OCI-LY7 (cell line): ENCODE results near the gene ACTA2. TPM values are rescaled to one million over a fixed set of nuclear protein-coding genes. Genes with fewer than 3 reads are reported as not detected.

Source experiments
- BruUV-seq: library from RNA; stranded (reverse); fragments of 400-500 nt; replicated peaks from 2 replicates; lab custom pipeline; 2021; lab: Mats Ljungman, UMichigan
- CTCF ChIA-PET: fragments of 300-600 bp; sonication (Branson Sonifier 250); formaldehyde crosslinking; loops from one replicate; lab custom pipeline; 2022; ENCODE audit warnings: antibody characterized with exemption; ENCODE audit not compliant: unreplicated experiment; lab: Charles Lee
- POLR2A ChIA-PET: fragments of 300-600 bp; sonication (Branson Sonifier 250); formaldehyde crosslinking; loops from one replicate; lab custom pipeline; 2022; ENCODE audit warnings: antibody characterized with exemption; lab: Charles Lee
- DNase-seq: peaks from one replicate; pipeline ENCODE4 v3.0.0-alpha.2; 2015; ENCODE audit warnings: low spot score
- H2AFZ ChIP-seq: fragments of 200-600 bp; sonication (generic), shearing (Covaris generic); 2 replicates; pipeline ENCODE4 v1.6.1; 2014; ENCODE audit warnings: mild to moderate bottlenecking, antibody characterized with exemption, low read length, moderate library complexity
- H3K27ac ChIP-seq: fragments of 200-600 bp; sonication (generic); 2 replicates; pipeline ENCODE4 v1.5.1; 2014; ENCODE audit warnings: mixed run types, low read depth, mild to moderate bottlenecking, moderate library complexity, low read length, inconsistent platforms; ENCODE audit not compliant: poor library complexity, severe bottlenecking
- H3K36me3 ChIP-seq: fragments of 200-600 bp; sonication (generic); 2 replicates; pipeline ENCODE4 v1.6.1; 2014; ENCODE audit warnings: mild to moderate bottlenecking, antibody characterized with exemption, low read length, moderate library complexity, mixed read lengths; ENCODE audit not compliant: insufficient read depth
- H3K4me1 ChIP-seq: fragments of 200-600 bp; sonication (generic); 2 replicates; pipeline ENCODE4 v1.5.1; 2014; ENCODE audit warnings: mild to moderate bottlenecking, low read length; ENCODE audit not compliant: insufficient read depth, poor library complexity, severe bottlenecking
- H3K4me2 ChIP-seq: fragments of 200-600 bp; sonication (generic); 2 replicates; pipeline ENCODE4 v1.6.1; 2014; ENCODE audit warnings: mild to moderate bottlenecking, low read length
- H3K4me3 ChIP-seq: fragments of 200-600 bp; sonication (generic); 2 replicates; pipeline ENCODE4 v1.5.1; 2014; ENCODE audit warnings: mild to moderate bottlenecking, low read depth, low read length; ENCODE audit not compliant: poor library complexity, severe bottlenecking
- H3K79me2 ChIP-seq: fragments of 200-600 bp; sonication (generic); 2 replicates; pipeline ENCODE4 v1.6.1; 2016; ENCODE audit warnings: low read depth, mild to moderate bottlenecking, low read length, moderate library complexity, mixed read lengths; ENCODE audit not compliant: insufficient read depth
- H3K9me2 ChIP-seq: fragments of 200-600 bp; sonication (generic); 2 replicates; pipeline ENCODE4 v1.6.1; 2016; ENCODE audit warnings: mild to moderate bottlenecking, low read length, mixed read lengths; ENCODE audit not compliant: insufficient read depth
- H3K9me3 ChIP-seq: fragments of 200-600 bp; sonication (generic); 2 replicates; pipeline ENCODE4 v1.6.1; 2014; ENCODE audit warnings: mild to moderate bottlenecking, mixed run types, low read length, mixed read lengths
- H4K20me1 ChIP-seq: fragments of 200-600 bp; sonication (generic); 2 replicates; pipeline ENCODE4 v1.6.1; 2014; ENCODE audit warnings: mild to moderate bottlenecking, antibody characterized with exemption, low read length, moderate library complexity, mixed read lengths; ENCODE audit not compliant: insufficient read depth
- EZH2phosphoT487 ChIP-seq: fragments of 200-600 bp; sonication (generic); IDR thresholded peaks from 2 replicates; pipeline ENCODE4 v1.6.1; 2018; ENCODE audit warnings: low read depth, borderline replicate concordance, mild to moderate bottlenecking, mixed run types, antibody characterized with exemption, low read length, moderate library complexity, mixed read lengths
- intact Hi-C: fragments of 100-400 bp; cut with micrococcal nuclease; formaldehyde crosslinking; loops from one replicate; pipeline ENCODE4 v1.10.0; 2022; ENCODE audit not compliant: unreplicated experiment
- total RNA-seq, 2 experiments: library from RNA; depleted of rRNA in 1 of 2; stranded (reverse); fragments of >200 nt in 1 of 2; shearing (Covaris generic) in 1 of 2; gene quantifications; 2 replicates each; pipeline ENCODE4 v1.2.3, GENCODE V29; 2014 to 2022
- TF ChIP-seq, protein P1 (sequence below): fragments of 200-600 bp; sonication (generic); conservative IDR thresholded peaks from 2 replicates; pipeline ENCODE4 v1.5.1; 2014; ENCODE audit warnings: mild to moderate bottlenecking, antibody characterized with exemption, low read length, moderate library complexity, mixed read lengths

The ACTA2 gene
- total RNA-seq, 2 experiments from 2014 or later: 1.4 to 3.3 TPM

DNA sequence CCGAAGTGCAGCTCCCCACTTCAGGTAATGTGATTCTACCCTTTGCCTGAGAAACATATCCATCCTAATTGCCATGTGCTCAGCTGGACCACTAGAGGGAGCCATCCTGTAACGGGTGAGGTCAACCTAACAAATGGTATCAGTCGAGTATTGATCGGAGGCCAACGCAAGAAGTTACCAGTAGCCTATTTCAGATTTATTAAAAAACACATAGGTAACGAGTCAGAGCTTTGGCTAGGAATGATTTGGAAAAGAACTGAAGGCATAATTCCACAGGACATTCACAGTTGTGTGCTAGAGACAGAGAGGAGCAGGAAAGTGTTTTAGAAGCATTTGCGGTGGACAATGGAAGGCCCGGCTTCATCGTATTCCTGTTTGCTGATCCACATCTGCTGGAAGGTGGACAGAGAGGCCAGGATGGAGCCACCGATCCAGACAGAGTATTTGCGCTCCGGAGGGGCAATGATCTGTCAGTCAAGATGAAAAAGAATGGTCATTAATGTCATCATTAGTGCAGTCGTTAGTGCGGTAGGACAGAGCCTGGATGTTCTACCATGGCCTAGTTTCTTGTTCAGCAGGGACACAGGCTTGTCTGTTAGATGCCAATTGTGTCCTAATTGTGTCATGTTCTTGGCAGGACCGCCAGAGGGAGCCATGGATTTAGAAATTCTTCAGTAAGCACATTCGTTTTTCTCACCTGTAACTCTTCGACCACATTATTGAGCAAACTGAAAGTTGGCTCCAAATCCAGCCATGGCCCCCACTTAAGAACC lies 17.5 kb downstream of the ACTA2 start:
- Histone ChIP-seq H2AFZ (no peak overlapping the region), H3K9me3 (no peaks in the 10 kb centered on the region), H3K27ac (no peak overlapping the region), H3K36me3 (peaks cover 13% of the 10 kb centered on the region; the same call in 1 of the 2 replicates), H3K4me3 (no peak overlapping the region), H3K4me1 (peaks cover 32% of the 10 kb centered on the region), H4K20me1 (no peaks in the 10 kb centered on the region), H3K79me2 (no peaks in the 10 kb centered on the region), H3K9me2 (no peaks in the 10 kb centered on the region), H3K4me2 (no peak overlapping the region)
- no TSS peak for BruUV-seq
- TF ChIP-seq, protein P1, sequence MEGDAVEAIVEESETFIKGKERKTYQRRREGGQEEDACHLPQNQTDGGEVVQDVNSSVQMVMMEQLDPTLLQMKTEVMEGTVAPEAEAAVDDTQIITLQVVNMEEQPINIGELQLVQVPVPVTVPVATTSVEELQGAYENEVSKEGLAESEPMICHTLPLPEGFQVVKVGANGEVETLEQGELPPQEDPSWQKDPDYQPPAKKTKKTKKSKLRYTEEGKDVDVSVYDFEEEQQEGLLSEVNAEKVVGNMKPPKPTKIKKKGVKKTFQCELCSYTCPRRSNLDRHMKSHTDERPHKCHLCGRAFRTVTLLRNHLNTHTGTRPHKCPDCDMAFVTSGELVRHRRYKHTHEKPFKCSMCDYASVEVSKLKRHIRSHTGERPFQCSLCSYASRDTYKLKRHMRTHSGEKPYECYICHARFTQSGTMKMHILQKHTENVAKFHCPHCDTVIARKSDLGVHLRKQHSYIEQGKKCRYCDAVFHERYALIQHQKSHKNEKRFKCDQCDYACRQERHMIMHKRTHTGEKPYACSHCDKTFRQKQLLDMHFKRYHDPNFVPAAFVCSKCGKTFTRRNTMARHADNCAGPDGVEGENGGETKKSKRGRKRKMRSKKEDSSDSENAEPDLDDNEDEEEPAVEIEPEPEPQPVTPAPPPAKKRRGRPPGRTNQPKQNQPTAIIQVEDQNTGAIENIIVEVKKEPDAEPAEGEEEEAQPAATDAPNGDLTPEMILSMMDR: peak; percentile 93
- TF ChIP-seq EZH2phosphoT487: no peak
- intact Hi-C loops: loop anchor here (1.0 to 5.0 kb wide), 5 partner anchors 56 to 282 kb away; partner anchors contain the start of gene FAS
- ChIA-PET POLR2A (interaction anchor here (0.5 to 6.4 kb wide), 5 partner anchors 55 to 314 kb away, joined by 3 to 53 read pairs (median 4); no protein-coding TSS in a partner anchor), CTCF (interaction anchor here (1.0 to 5.1 kb wide), 5 partner anchors 28 to 281 kb away, joined by 3 to 68 read pairs (median 3); partner anchors contain the start of gene FAS)
- DNase-seq: peak; percentile 83

DNA sequence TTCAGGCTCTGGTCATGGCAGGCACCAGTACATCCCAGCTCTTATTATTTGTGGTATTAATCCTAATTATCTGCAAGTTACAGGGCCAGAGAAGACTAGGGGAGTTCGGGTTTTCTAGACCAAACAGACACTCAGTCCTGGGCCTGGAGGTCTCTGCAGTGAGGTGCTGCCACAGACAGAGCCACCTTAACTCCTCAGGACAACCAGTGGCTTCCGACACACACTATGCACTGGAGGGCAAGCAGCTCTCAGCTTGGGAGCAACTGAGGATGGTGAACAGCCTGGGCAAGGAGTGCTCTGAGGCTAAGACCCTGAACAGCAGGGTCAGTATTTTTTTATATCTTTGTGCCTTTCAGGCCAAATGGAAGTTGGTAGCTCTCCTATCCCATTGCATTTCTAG lies 19.0 kb downstream of the ACTA2 start:
- Histone ChIP-seq H3K4me2 (no peak overlapping the region), H3K9me3 (no peaks in the 10 kb centered on the region), H3K27ac (no peak overlapping the region), H3K36me3 (peaks cover 19% of the 10 kb centered on the region), H3K9me2 (no peaks in the 10 kb centered on the region), H3K4me1 (peaks cover 32% of the 10 kb centered on the region), H4K20me1 (no peaks in the 10 kb centered on the region), H3K4me3 (no peak overlapping the region), H2AFZ (no peak overlapping the region), H3K79me2 (no peaks in the 10 kb centered on the region)
- POLR2A ChIA-PET: interaction anchor here (0.6 to 6.4 kb wide), 5 partner anchors 60 to 847 kb away, joined by 3 to 53 read pairs (median 4); no protein-coding TSS in a partner anchor
- BruUV-seq: no TSS peak
- intact Hi-C loops: loop anchor here (2.0 kb wide), 1 partner anchor 53 kb away; the partner anchor contains the start of gene STAMBPL1
- CTCF ChIA-PET: interaction anchor here (1.1 to 5.1 kb wide), 4 partner anchors 26 to 98 kb away, joined by 3 to 68 read pairs (median 4); partner anchors contain the start of gene FAS
- TF ChIP-seq, protein P1: no peak
- no peak for TF ChIP-seq EZH2phosphoT487
- no peak for DNase-seq
